GM18951 (cell line): ENCODE measurements around the gene SIGLEC5.

Source experiments
- POLR2A ChIP-seq: IDR thresholded peaks from 4 replicates; pipeline ENCODE4 v1.6.1; 2011; ENCODE audit warnings: mild to moderate bottlenecking; ENCODE audit not compliant: insufficient read length, insufficient read depth; ENCODE audit errors: extremely low read depth
- in situ Hi-C: fragments of 300-500 bp; cut with MboI; formaldehyde crosslinking; loops from one replicate; pipeline ENCODE4 v1.12.0; 2022; ENCODE audit warnings: low sequenced_read_pairs, mixed read lengths, inconsistent platforms; ENCODE audit not compliant: unreplicated experiment

The SIGLEC5 gene

DNA sequence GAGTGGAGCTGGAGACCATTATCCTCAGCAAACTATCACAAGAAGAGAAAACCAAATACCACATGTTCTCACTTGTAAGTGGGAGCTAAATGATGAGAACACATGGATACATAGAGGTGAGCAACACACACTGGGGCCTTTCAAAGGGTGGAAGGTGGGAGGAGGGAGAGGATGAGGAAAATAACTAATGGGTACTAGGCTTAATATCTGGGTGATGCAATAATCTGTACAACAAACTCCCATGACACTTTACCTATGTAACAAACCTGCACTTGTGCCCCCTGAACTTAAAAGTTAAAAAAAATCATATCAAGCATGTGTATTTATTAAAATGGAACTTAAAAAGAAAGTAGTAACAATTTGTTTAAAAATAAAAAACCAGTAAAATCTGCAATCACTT is 11.4 kb upstream of the SIGLEC5 start:
- no peak for TF ChIP-seq POLR2A
- in situ Hi-C loops: no loop called here

DNA sequence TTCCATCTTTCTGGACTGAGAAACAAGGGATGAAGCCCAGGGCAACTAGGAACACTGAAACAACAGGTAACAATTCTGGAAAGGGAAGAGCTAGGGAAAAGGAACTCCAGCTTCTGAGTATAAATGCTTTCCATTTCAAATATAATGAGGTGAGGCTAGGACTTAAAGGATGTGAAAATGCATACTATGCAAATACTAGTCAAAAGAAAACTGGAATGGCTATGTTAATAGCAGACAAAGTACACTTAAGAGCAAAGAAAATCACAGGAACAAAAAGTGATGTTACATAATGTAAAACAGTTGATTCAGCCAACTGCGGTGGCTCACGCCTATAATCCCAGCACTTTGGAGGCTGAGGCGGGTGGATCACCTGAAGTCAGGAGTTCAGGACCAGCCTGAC is 10.2 kb upstream of the SIGLEC5 start:
- in situ Hi-C loops: no loop called here
- no peak for TF ChIP-seq POLR2A

DNA sequence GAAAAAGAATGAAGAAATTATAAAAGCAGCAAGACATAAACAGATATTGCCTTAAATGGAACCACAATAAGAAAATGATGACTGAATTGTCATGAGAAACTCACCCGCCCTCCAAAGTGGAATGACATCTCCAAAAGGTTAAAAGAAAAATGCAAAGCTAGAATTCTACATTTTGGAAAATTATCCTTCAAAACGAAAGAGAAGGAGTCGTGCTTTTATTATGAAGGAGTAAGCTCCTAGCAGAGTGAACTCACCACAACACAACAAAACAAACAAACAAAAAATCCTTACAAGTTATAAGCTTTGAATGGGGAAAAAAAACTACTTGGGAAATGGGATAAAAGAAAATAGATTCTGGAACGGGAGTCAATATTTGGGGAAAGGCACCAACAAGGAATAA is 9.7 kb upstream of the SIGLEC5 start:
- in situ Hi-C loops: no loop called here
- no peak for TF ChIP-seq POLR2A

DNA sequence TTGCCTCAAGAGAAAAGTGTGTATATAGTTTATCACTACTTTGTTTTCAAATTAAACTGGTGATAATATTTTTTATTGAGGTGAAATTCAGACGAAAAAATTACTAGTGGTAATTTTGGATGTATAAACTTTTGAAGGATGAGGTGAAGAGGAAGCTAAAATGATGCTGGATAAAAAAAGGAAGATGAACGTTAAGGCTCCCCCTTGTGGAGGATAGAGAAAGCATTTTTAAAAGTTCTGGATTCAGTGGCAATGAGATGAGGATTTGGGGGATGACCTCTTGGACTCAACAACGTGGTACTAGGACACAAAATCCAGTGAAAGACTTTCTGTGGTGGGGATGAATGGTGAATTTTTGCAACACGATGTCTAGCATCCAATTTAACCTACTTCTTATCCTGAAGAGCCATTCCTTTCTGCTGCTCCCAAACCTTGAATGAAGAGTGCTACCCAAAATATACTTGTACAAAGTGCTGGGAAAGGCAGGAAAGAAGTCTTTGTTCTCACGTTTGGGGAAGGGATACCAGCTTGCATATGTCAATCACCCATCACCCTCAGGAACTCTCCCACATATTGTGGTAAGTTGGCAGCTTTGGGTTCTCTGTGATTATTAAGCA is 7.3 kb upstream of the SIGLEC5 start:
- in situ Hi-C loops: no loop called here
- TF ChIP-seq POLR2A: no peak

DNA sequence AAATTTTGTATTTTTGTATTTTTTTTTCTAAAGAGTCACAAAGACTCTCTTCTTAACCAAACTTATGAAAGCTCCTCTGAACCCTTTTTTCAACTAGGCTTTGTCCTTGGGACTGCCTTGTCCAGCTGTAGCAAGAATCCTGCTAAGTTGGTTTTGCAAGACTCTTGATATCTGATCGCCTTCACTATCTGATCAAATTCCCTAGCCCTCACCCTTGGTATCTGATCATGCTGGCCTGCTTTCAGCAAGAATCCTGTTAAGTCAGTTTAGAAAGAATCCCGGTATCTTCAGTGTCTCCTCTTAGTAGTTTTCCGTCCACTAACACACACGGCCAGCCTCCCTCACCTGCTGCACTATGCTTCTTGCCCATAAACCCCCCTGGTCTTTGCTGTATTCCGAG is 1.9 kb upstream of the SIGLEC5 start:
- no peak for TF ChIP-seq POLR2A
- in situ Hi-C loops: no loop called here

GRCh38 chr19:51628153-51628939 is 1.9 kb downstream of the SIGLEC5 start:
- no peak for TF ChIP-seq POLR2A
- in situ Hi-C loops: no loop called here

- in situ Hi-C loops: no loop called here
Observed at GRCh38 chr19:51627491-51628138, 2.6 kb downstream of the SIGLEC5 start.

GRCh38 chr19:51626675-51627074 is 3.5 kb downstream of the SIGLEC5 start:
- TF ChIP-seq POLR2A: no peak
- in situ Hi-C loops: no loop called here

More at GRCh38 chr19:51627491-51628138, 2.6 kb downstream of the SIGLEC5 start:
- TF ChIP-seq POLR2A: no peak

- in situ Hi-C loops: no loop called here
- no peak for TF ChIP-seq POLR2A
Observed at GRCh38 chr19:51621178-51621577, 9.0 kb downstream of the SIGLEC5 start.

DNA sequence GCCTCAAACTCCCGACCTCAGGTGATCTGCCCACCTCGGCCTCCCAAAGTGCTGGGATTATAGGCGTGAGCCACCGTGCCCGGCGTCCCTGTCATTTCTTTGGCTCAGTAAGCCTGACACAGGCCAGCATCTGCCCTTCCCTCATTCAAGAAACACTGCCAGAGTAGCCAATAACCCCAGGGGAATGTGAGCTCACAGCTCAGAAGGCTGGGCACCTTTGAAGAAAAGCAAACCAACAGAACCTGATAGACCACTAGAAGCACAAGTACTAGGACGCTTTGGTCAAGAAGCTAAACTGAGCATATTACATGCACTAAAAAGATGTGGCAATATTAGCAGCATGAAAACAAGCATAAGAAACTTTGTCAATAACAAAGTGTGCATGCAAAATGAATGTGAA is 14.2 kb downstream of the SIGLEC5 start:
- in situ Hi-C loops: no loop called here
- TF ChIP-seq POLR2A: no peak

GRCh38 chr19:51614789-51615188 is 15.4 kb downstream of the SIGLEC5 start:
- TF ChIP-seq POLR2A: no peak
- in situ Hi-C loops: no loop called here

DNA sequence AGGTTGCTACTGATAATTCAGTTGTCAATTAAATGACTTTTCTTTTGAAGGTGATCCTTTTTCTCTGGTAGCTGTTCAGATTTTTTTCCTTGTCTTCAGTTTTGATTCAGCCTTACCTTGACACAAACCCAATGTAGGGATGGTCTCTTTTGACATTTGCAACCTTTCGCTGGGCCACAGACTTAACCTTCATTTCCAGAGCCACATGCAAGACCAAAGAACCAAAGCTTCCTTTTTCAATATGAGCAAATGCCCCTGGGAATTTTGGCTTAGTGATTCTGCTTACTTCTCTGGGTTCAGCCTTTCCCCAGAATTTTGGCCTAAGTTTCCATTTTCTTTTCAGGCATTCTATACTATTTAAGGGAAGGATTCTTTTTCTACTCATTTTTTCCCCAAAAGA is 19.6 kb downstream of the SIGLEC5 start:
- no peak for TF ChIP-seq POLR2A
- in situ Hi-C loops: no loop called here

GRCh38 chr19:51607920-51608562 is 22.2 kb downstream of the SIGLEC5 start:
- in situ Hi-C loops: no loop called here

DNA sequence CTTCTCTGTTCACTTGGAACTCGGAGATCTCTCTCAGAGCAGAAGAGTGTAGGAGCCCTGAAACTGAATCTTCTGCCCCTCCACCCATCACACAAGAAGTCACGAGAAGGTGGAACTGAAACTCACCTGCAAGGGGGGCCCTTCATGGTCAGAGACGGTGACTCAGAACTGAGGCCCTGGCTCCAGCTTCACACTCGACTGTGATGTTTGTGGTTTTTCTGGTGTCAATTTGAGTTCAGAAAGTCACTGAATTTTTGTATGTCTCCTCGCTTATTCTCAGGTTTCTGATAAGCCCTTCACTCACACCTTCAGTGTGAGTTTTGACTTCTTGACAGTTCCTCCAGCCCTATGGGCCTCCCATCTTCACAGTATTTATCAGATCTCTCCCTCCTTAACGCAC is 23.1 kb downstream of the SIGLEC5 start:
- in situ Hi-C loops: no loop called here
- no peak for TF ChIP-seq POLR2A

More at GRCh38 chr19:51607920-51608562, 22.2 kb downstream of the SIGLEC5 start:
- TF ChIP-seq POLR2A: no peak
